ENCODE results near the gene GNPDA1.

Gene GNPDA1

GRCh38 chr5:142011572-142012185, 1.1 kb downstream of the GNPDA1 start:
- peak overlapping the region; percentile 91 for H3K4me3 Mint-ChIP-seq
- no peaks in the 10 kb centered on the region for H3K27me3 Mint-ChIP-seq
- peaks cover 81% of the 10 kb centered on the region for H3K4me1 Mint-ChIP-seq
- peaks cover 22% of the 10 kb centered on the region for H3K36me3 Mint-ChIP-seq
- H3K9me3 Mint-ChIP-seq, result no peaks in the 10 kb centered on the region
- H3K27ac Mint-ChIP-seq, result peak overlapping the region; percentile 85

GRCh38 chr5:142009886-142010285, 2.9 kb downstream of the GNPDA1 start:
- Mint-ChIP-seq H3K4me1 (peaks cover 79% of the 10 kb centered on the region), H3K4me3 (peak overlapping the region; percentile 12), H3K9me3 (no peaks in the 10 kb centered on the region), H3K27me3 (no peaks in the 10 kb centered on the region), H3K36me3 (peaks cover 30% of the 10 kb centered on the region), H3K27ac (peak overlapping the region; percentile 86)

GRCh38 chr5:142008813-142009212, 4.0 kb downstream of the GNPDA1 start:
- Mint-ChIP-seq H3K4me1 (peaks cover 79% of the 10 kb centered on the region), H3K4me3 (no peak overlapping the region), H3K27ac (peak overlapping the region; percentile 42), H3K27me3 (no peaks in the 10 kb centered on the region), H3K9me3 (no peaks in the 10 kb centered on the region), H3K36me3 (peaks cover 37% of the 10 kb centered on the region)

- peak overlapping the region; percentile 98 for H3K27ac Mint-ChIP-seq
- H3K4me3 Mint-ChIP-seq, result peak overlapping the region; percentile 81
- H3K36me3 Mint-ChIP-seq, result peaks cover 38% of the 10 kb centered on the region
- H3K4me1 Mint-ChIP-seq, result peaks cover 76% of the 10 kb centered on the region
- no peaks in the 10 kb centered on the region for H3K9me3 Mint-ChIP-seq
- no peaks in the 10 kb centered on the region for H3K27me3 Mint-ChIP-seq
These were observed 5.6 kb downstream of the GNPDA1 start for GRCh38 chr5:142007237-142007544.

GRCh38 chr5:142006363-142007236, 6.2 kb downstream of the GNPDA1 start:
- Mint-ChIP-seq H3K27ac (peak overlapping the region; percentile 98), H3K4me1 (peaks cover 75% of the 10 kb centered on the region), H3K4me3 (peak overlapping the region; percentile 81), H3K9me3 (no peaks in the 10 kb centered on the region), H3K36me3 (peaks cover 38% of the 10 kb centered on the region), H3K27me3 (no peaks in the 10 kb centered on the region)

GRCh38 chr5:142003266-142003800, 9.5 kb downstream of the GNPDA1 start:
- Mint-ChIP-seq H3K27ac (peak overlapping the region; percentile 74), H3K36me3 (peaks cover 35% of the 10 kb centered on the region), H3K4me1 (peaks cover 63% of the 10 kb centered on the region)

GRCh38 chr5:142000704-142001484, 11.9 kb downstream of the GNPDA1 start:
- Mint-ChIP-seq H3K4me1 (peaks cover 39% of the 10 kb centered on the region), H3K27ac (peak overlapping the region; percentile 32), H3K27me3 (no peaks in the 10 kb centered on the region), H3K9me3 (no peaks in the 10 kb centered on the region), H3K36me3 (peaks cover 23% of the 10 kb centered on the region), H3K4me3 (no peak overlapping the region)

More at GRCh38 chr5:142003266-142003800, 9.5 kb downstream of the GNPDA1 start:
- H3K27me3 Mint-ChIP-seq, result no peaks in the 10 kb centered on the region
- H3K4me3 Mint-ChIP-seq, result no peak overlapping the region
- no peaks in the 10 kb centered on the region for H3K9me3 Mint-ChIP-seq

- Mint-ChIP-seq H3K27ac (peak overlapping the region; percentile 32), H3K4me1 (peaks cover 35% of the 10 kb centered on the region), H3K36me3 (peaks cover 22% of the 10 kb centered on the region), H3K9me3 (no peaks in the 10 kb centered on the region), H3K27me3 (no peaks in the 10 kb centered on the region), H3K4me3 (no peak overlapping the region)
These were observed 12.7 kb downstream of the GNPDA1 start for GRCh38 chr5:142000173-142000572.

- Mint-ChIP-seq H3K27ac (no peak overlapping the region), H3K36me3 (peaks cover 25% of the 10 kb centered on the region), H3K4me3 (no peak overlapping the region), H3K27me3 (no peaks in the 10 kb centered on the region), H3K9me3 (no peaks in the 10 kb centered on the region), H3K4me1 (peaks cover 22% of the 10 kb centered on the region)
These were observed 15.4 kb downstream of the GNPDA1 start for GRCh38 chr5:141997358-141997960.

GRCh38 chr5:141995656-141996055, 17.2 kb downstream of the GNPDA1 start:
- peaks cover 27% of the 10 kb centered on the region for H3K36me3 Mint-ChIP-seq
- no peaks in the 10 kb centered on the region for H3K9me3 Mint-ChIP-seq
- H3K4me3 Mint-ChIP-seq, result no peak overlapping the region
- peaks cover 16% of the 10 kb centered on the region for H3K4me1 Mint-ChIP-seq
- no peak overlapping the region for H3K27ac Mint-ChIP-seq
- H3K27me3 Mint-ChIP-seq, result no peaks in the 10 kb centered on the region

GRCh38 chr5:141994511-141995136, 18.2 kb downstream of the GNPDA1 start:
- Mint-ChIP-seq H3K27ac (peak overlapping the region; percentile 92), H3K4me3 (no peak overlapping the region), H3K9me3 (no peaks in the 10 kb centered on the region), H3K4me1 (peaks cover 12% of the 10 kb centered on the region), H3K27me3 (no peaks in the 10 kb centered on the region), H3K36me3 (peaks cover 23% of the 10 kb centered on the region)

GRCh38 chr5:141992349-141992963, 20.4 kb downstream of the GNPDA1 start:
- H3K36me3 Mint-ChIP-seq, result peaks cover 21% of the 10 kb centered on the region
- H3K4me3 Mint-ChIP-seq, result no peak overlapping the region
- H3K4me1 Mint-ChIP-seq, result peaks cover 12% of the 10 kb centered on the region
- H3K27me3 Mint-ChIP-seq, result no peaks in the 10 kb centered on the region
- H3K9me3 Mint-ChIP-seq, result no peaks in the 10 kb centered on the region
- no peak overlapping the region for H3K27ac Mint-ChIP-seq

- H3K36me3 Mint-ChIP-seq, result peaks cover 25% of the 10 kb centered on the region
- H3K4me3 Mint-ChIP-seq, result no peak overlapping the region
- H3K27me3 Mint-ChIP-seq, result no peaks in the 10 kb centered on the region
- H3K9me3 Mint-ChIP-seq, result no peaks in the 10 kb centered on the region
- no peak overlapping the region for H3K27ac Mint-ChIP-seq
- H3K4me1 Mint-ChIP-seq, result peaks cover 9% of the 10 kb centered on the region
These were observed 23.1 kb downstream of the GNPDA1 start for GRCh38 chr5:141989720-141990119.

GRCh38 chr5:141986072-141986471, 26.8 kb downstream of the GNPDA1 start:
- H3K27ac Mint-ChIP-seq, result peak overlapping the region; percentile 36
- peaks cover 18% of the 10 kb centered on the region for H3K36me3 Mint-ChIP-seq
- H3K4me3 Mint-ChIP-seq, result no peak overlapping the region
- no peaks in the 10 kb centered on the region for H3K4me1 Mint-ChIP-seq
- H3K27me3 Mint-ChIP-seq, result no peaks in the 10 kb centered on the region
- no peaks in the 10 kb centered on the region for H3K9me3 Mint-ChIP-seq
